HTR-8/SVneo (cell line): ENCODE measurements around the gene TMEM242.

Experiments
- DNase-seq: peaks from one replicate; pipeline ENCODE4 v3.0.0; 2011; ENCODE audit warnings: low spot score, mixed read lengths; ENCODE audit not compliant: insufficient read length
- FAIRE-seq: peaks from 2 replicates; lab custom pipeline; 2011; peaks lifted over from hg19 to GRCh38; lab: Jason Lieb, UNC

Gene TMEM242

GRCh38 chr6:157272866-157273755 lies 50.2 kb downstream of the TMEM242 start:
- DNase-seq (no peak), FAIRE-seq (no peak)

- DNase-seq (no peak), FAIRE-seq (no peak)
Measured at GRCh38 chr6:157272372-157272771, 50.9 kb downstream of the TMEM242 start.

GRCh38 chr6:157271911-157272310 lies 51.4 kb downstream of the TMEM242 start:
- DNase-seq: no peak
- FAIRE-seq: no peak

- FAIRE-seq (no peak), DNase-seq (no peak)
Measured at GRCh38 chr6:157271441-157271840, 51.9 kb downstream of the TMEM242 start.

GRCh38 chr6:157270916-157271315 lies 52.4 kb downstream of the TMEM242 start:
- FAIRE-seq (no peak), DNase-seq (no peak)

- no peak for DNase-seq
- peak; percentile 95 for FAIRE-seq
Measured at GRCh38 chr6:157270308-157270707, 53.0 kb downstream of the TMEM242 start.

- FAIRE-seq: no peak
Measured at GRCh38 chr6:157269261-157269794, 54.0 kb downstream of the TMEM242 start.

GRCh38 chr6:157268835-157269234 lies 54.5 kb downstream of the TMEM242 start:
- FAIRE-seq: no peak

More at GRCh38 chr6:157269261-157269794, 54.0 kb downstream of the TMEM242 start:
- peak; percentile 18 for DNase-seq

GRCh38 chr6:157268396-157268795 lies 54.9 kb downstream of the TMEM242 start:
- DNase-seq (no peak), FAIRE-seq (no peak)

More at GRCh38 chr6:157268835-157269234, 54.5 kb downstream of the TMEM242 start:
- no peak for DNase-seq

GRCh38 chr6:157267654-157268053 lies 55.7 kb downstream of the TMEM242 start:
- no peak for FAIRE-seq
- no peak for DNase-seq

GRCh38 chr6:157267109-157267611 lies 56.2 kb downstream of the TMEM242 start:
- FAIRE-seq (no peak), DNase-seq (no peak)

- DNase-seq (no peak), FAIRE-seq (peak; percentile 99)
Measured at GRCh38 chr6:157266274-157267101, 56.8 kb downstream of the TMEM242 start.

- FAIRE-seq: no peak
- DNase-seq: no peak
Measured at GRCh38 chr6:157265635-157266034, 57.7 kb downstream of the TMEM242 start.

- DNase-seq: no peak
- FAIRE-seq: no peak
Measured at GRCh38 chr6:157265186-157265585, 58.1 kb downstream of the TMEM242 start.

GRCh38 chr6:157264701-157265100 lies 58.6 kb downstream of the TMEM242 start:
- DNase-seq (no peak), FAIRE-seq (no peak)

- DNase-seq (no peak), FAIRE-seq (no peak)
Measured at GRCh38 chr6:157263881-157264397, 59.4 kb downstream of the TMEM242 start.

- FAIRE-seq (no peak), DNase-seq (no peak)
Measured at GRCh38 chr6:157263146-157263545, 60.2 kb downstream of the TMEM242 start.

GRCh38 chr6:157261606-157262005 lies 61.7 kb downstream of the TMEM242 start:
- FAIRE-seq (no peak), DNase-seq (no peak)

GRCh38 chr6:157260735-157261410 lies 62.4 kb downstream of the TMEM242 start:
- DNase-seq (no peak), FAIRE-seq (no peak)

- FAIRE-seq (peak; percentile 54), DNase-seq (no peak)
Measured at GRCh38 chr6:157259443-157259842, 63.9 kb downstream of the TMEM242 start.
